GM23248 (cell line): ENCODE measurements around the gene AP2A2.

ENCODE experiments used
- EZH2 ChIP-seq: fragments of 200-600 bp; sonication (generic); IDR thresholded peaks from 2 replicates; pipeline ENCODE4 v1.6.1; 2018; ENCODE audit warnings: antibody characterized with exemption, mild to moderate bottlenecking; ENCODE audit not compliant: insufficient read depth, poor library complexity, severe bottlenecking
- EZH2phosphoT487 ChIP-seq: fragments of 200-600 bp; sonication (generic); IDR thresholded peaks from 2 replicates; pipeline ENCODE4 v1.6.1; 2018; ENCODE audit warnings: antibody characterized with exemption, moderate library complexity, mild to moderate bottlenecking, low read depth; ENCODE audit not compliant: insufficient read depth

DNA sequence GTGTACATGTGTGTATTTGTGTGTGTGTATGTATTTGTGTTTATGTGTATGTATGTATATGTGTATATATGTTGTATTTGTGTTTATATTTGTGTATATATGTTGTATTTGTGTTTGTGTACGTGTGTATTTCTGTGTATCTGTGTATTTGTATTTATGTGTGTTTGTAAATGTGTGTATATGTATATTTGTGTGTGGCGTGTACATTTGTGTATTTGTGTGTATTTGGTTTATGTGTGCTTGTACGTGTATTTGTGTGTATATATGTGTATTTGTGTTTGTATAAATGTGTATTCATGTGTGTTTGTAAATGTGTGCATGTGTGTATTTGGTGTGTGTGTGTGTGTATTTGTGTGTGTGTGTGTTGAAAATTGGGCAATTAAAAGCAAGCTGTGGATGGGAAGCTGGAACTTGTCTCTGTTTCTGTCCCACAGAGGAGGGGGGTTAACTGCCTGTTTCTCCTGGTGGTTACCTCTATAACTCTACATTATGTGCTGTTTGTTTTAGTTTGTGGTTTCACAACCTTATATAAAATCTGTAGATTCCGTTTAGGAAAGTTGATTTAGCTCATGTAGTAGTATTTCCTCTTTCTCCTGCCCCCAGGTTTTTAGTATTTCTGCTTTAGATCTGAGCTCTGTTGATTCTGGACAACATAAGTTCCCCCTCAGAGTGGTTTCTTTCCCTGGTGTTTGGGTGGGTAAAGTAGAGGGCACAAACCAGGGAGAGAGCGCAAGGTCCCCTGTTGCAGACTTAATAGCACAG lies 28.9 kb downstream of the AP2A2 start:
- TF ChIP-seq EZH2phosphoT487 (no peak), EZH2 (no peak)
